LoVo (cell line): ENCODE measurements around the gene JPH3.

Source experiments
- DNase-seq: peaks from one replicate; pipeline ENCODE4 v3.0.0-alpha.2; 2016; ENCODE audit warnings: low spot score

Gene JPH3

DNA sequence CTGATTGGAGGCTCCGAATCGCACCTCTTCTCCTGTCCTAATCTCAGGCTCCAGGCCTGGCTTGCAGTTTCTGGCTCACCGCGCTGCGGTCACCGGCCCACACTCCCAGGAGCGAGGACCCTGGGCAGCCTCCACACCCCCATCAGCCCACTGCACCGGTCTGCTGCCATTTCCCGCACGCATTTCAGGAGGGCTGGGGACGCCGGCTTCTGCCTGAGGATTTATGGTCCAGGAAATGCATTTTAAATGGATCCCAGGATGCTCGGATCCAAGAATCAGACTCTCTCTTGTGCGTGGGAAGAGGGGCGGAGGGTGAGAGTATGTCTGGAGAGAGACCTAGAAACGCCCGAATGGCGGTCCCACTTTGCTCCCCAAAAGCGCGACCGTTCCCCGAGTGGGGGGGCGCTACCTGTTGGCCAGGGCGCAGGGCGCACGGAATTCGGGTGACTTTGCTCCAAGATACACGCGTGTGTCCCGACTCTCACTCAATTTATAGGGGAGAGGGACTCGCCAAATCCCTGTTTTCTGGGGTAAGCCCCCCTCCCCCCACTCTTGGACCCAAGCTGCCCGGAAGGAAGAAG is 817 bp upstream of the JPH3 start:
- DNase-seq = no peak

GRCh38 chr16:87602821-87603683 is 744 bp downstream of the JPH3 start:
- DNase-seq = no peak

DNA sequence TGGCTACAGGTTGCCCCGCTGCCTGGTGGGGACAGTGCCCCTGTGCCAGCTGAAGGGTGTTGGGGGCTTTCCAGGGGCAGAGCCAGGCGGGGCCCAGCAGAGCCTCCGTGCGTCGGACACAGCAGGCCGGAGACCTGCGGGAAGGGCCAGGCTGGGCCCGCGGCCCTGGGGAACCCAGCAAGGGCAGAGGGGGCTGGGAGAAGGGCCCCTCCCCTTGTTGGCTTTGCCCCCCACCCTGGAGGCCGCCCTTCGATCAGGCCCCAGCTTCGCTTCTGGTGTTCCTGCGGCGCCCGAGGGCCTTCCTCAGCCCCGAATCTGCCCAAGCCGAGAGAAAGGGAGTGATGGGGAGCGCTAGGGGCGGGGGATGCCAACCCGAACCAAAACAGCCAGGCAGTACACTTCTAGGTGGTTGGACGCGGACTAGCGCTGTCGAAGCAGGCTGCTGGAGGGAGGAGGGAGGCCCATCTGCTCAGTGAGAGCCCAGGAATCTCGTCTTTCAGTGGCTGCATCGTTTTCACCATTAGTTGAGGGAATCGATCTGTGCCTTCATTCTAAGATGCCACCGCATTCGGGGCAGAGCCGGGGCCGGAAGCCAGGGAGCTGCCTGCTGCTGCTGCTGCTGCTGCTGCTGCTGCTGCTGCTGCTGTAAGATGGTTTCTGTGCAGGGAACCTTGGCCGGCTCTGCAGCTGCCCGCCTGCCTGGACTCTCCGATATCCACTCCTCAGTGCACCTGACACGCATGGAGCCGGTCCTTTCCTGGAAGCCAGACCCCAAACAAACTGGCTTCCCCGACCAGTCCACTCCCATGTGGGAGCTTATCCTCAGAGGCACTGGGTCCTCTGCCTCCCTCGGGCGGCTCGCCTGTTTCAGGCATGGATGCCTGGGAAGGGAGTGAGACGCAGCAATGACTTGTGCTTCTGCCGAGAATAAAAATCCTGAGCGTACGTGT is 1.7 kb downstream of the JPH3 start:
- DNase-seq = no peak

GRCh38 chr16:87604634-87605111 is 2.4 kb downstream of the JPH3 start:
- DNase-seq = no peak

- DNase-seq = no peak
Observed at GRCh38 chr16:87607223-87607622, 4.9 kb downstream of the JPH3 start.

GRCh38 chr16:87607871-87608270 is 5.6 kb downstream of the JPH3 start:
- no peak for DNase-seq

GRCh38 chr16:87608400-87608985 is 6.2 kb downstream of the JPH3 start:
- DNase-seq = peak; percentile 46

GRCh38 chr16:87610026-87610425 is 7.7 kb downstream of the JPH3 start:
- DNase-seq = no peak

DNA sequence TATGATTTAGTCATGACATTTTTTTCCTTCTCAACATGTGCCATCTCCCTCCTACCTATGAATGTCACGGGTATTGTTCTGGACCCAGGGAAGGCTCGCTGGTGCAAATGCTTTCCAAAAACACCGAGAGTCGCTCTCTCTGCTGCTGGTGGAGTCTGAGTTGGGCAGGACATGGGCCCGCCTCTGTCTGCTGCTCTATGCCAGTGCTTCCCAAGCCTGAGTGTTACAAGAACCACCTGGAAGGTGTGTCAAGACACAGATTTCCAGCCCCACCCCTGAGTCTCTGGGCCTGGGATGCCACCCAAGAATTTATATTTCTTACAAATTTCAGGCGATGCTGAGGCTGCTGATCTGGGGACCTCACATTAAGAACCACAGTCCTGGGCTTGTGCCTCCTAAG is 9.1 kb downstream of the JPH3 start:
- no peak for DNase-seq

DNA sequence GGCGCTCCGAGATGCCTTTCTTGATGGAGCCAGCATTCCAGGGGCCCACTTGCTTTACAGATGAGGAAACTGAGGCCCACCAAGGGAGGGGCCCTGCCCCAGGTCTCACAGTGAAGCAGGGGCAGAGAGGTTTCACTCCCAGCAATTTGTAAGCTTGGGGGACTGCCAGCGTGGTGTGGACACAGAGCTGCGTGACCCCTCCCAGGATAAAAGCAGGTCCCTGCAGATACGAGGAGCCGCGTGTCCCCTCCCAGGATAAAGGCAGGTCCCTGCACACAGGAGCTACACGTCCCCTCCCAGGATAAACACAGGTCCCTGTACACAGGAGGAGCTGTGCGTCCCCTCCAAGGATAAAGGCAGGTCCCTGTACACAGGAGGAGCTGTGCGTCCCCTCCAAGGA is 11.7 kb downstream of the JPH3 start:
- DNase-seq = no peak

DNA sequence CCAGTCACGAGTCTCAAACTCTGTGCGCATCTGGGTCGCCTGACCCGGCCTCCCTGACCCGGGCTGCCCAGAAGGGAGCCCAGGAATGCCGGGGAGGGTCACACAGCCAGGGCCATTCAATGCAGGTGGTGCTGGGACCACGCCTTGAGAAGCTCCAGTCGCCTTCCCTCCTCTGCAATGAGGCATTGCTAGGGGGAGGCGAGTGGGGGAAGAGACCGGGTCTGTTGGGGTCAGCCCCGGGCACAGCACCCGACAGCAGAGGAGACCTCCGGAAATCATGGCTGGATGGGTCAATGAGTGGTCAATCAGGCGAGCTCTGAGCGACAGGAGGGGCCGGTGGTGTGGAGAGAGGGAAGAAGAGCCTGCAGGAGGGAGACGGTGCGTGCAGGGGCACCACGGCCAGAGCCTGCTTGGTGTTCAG is 13.3 kb downstream of the JPH3 start:
- no peak for DNase-seq

DNA sequence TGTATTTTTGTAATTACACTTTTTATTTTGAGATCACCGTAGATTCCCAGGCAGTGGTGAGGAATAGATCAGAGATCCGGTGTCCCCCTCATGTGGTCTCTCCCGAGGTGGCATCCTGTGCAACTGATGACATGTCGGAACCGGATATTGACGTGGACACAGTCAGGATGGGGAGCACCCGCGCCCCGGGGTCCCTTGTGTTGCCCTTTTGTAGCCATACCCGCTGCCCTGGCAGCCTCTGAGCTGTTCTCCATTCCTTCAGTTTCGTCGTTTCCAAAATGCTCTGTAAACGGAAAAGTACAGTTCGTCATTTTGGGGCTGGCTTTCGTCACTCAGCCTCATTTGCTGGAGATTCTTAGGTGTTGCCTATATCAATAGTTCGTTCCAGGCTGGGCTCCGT is 14.2 kb downstream of the JPH3 start:
- no peak for DNase-seq

- DNase-seq = no peak
Observed at GRCh38 chr16:87618216-87618615, 15.9 kb downstream of the JPH3 start.

GRCh38 chr16:87619360-87620200 is 17.3 kb downstream of the JPH3 start:
- no peak for DNase-seq

GRCh38 chr16:87620201-87620495 is 17.8 kb downstream of the JPH3 start:
- DNase-seq = no peak

GRCh38 chr16:87621550-87621829 is 19.2 kb downstream of the JPH3 start:
- DNase-seq = no peak

DNA sequence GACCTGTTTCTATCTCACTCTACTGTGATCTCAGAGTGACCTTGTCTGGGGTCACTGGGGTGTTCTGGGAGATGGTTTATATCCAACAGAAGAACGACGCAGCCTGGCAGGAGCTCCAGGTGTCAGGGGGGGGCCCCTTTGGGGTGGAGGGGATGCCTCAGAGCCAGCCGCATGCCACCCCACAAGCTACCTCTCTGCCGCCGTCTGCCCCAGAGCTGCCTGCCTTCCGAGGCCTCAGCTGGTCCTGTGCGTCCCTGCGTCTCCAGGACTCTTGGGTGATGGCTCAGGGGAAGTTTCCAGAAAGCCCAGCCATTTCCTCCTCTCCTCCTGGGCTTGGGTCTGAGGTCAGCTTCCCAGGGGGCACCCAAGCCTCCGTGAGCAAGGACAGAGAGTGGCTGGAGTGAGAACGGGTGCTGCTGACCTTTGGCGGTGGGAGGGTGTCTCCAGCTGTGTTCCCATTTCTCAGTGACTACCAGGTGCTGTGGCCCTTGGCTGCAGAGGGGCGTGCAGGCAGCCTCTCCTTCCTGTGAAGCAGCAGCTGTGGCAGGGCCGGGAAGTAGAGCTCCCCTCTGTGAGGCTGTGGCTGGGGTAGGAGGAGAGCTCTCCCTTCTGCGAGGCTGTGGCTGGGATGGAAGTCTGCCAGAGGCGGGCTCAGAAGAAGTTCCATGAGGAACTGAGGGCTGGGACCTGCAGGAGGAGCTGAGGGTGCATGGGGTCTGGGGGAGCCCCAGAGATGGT is 19.8 kb downstream of the JPH3 start:
- DNase-seq = no peak

DNA sequence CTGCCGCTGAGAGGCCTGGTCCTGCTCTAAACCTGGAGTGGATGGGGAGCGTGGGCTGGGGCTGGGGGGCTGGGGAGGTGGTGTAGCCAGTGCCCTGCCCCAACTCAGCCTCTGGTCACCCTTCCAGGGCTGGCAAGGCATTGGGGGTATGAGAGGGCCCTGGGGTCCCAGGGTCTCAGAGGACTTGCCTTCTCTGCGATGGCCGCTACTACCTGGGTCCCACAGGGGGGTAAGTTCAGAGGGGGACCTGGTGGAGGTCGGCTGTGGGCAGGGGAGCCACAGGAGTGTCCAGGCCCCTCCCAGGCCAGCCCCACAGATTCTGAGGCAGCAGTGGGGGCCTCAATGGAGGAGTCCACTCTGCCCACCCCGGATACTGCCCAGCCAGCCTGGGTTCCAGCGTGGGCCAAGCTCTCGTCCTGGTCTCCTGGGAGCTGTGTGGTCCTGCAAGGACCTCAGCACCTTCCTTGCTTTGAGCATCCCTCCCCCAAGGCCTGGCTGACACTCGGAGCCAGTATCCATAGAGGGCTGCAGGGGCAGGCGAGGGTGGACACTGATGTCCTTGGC is 20.5 kb downstream of the JPH3 start:
- DNase-seq = no peak

DNA sequence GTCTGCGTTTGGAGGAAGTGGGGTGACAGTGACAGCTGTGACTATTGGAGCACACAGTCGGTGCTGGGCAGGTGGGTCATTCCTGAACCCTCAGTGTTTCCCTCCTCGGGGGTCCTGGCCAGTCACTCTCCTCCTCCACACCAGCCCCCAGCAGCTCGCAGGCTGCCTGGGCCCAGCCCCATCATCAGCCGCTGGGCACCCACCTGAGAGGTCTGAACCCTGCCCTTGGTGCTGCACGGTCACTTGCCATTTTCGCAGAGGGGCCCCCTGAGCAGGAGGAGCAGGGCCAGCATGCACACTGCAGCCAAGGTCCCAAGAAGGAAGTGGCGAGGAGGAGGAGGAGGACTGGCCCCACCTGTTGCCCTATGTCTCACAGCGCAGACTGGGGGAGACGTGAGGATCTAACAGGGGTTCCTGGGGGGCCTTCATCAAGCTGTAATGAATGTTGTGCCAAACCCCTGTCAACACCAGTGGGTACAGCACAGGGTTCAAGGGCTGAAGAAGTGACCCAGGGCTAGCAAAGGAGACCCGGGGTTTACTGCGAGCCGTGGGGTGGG is 23.0 kb downstream of the JPH3 start:
- DNase-seq = no peak

GRCh38 chr16:87626401-87626800 is 24.1 kb downstream of the JPH3 start:
- DNase-seq = no peak
